CD4-positive, alpha-beta T cell (primary cell): Measurements from ENCODE around the gene KRTAP5-4. TPM values are rescaled to one million over a fixed set of nuclear protein-coding genes. Genes with fewer than 3 reads are reported as not detected.

Source experiments
- ATAC-seq: fragments of 200-7000 bp; cut with Tn5 transposase; one replicate; pipeline ENCODE4 v1.10.0; 2022; ENCODE audit warnings: mild to moderate bottlenecking; ENCODE audit not compliant: poor library complexity
- CTCF ChIA-PET: fragments of 350-600 bp; sonication (Branson Sonifier 250); formaldehyde crosslinking; loops from one replicate; lab custom pipeline; 2021; ENCODE audit warnings: antibody characterized with exemption, inconsistent platforms; lab: Charles Lee
- POLR2A ChIA-PET: fragments of 350-600 bp; sonication (Branson Sonifier 250); formaldehyde crosslinking; loops from one replicate; lab custom pipeline; 2021; ENCODE audit warnings: antibody characterized with exemption, inconsistent platforms; lab: Charles Lee
- DNase-seq, 14 experiments: peaks; one replicate each; pipeline ENCODE4 v3.0.0-alpha.2; 2013 to 2020; ENCODE audit warnings: mixed read lengths in 2 of 14
- H3K27ac ChIP-seq, 2 donors: one replicate each; pipeline versions ENCODE4 v1.5.1 to v1.7.0; 2013; ENCODE audit warnings: low read length in 2 of 2, low read depth in 1 of 2, mild to moderate bottlenecking in 1 of 2
- H3K27me3 ChIP-seq, 2 experiments: 1 replicate in 1 of 2; 2 replicates in 1 of 2; pipeline versions ENCODE4 v1.6.1 to v1.7.0; 2013; ENCODE audit warnings: low read length in 2 of 2, control low read depth in 1 of 2, mild to moderate bottlenecking in 1 of 2, moderate library complexity in 1 of 2; ENCODE audit not compliant: insufficient read depth in 2 of 2, control insufficient read depth in 1 of 2
- H3K36me3 ChIP-seq: one replicate; pipeline ENCODE4 v1.6.1; 2013; ENCODE audit warnings: low read length, control low read depth; ENCODE audit not compliant: insufficient read depth
- H3K4me1 ChIP-seq: one replicate; pipeline ENCODE4 v1.6.1; 2013; ENCODE audit warnings: low read length, control low read depth; ENCODE audit not compliant: insufficient read depth
- H3K4me3 ChIP-seq: one replicate; pipeline ENCODE4 v1.5.1; 2013; ENCODE audit warnings: mild to moderate bottlenecking, low read length, moderate library complexity
- H3K9me3 ChIP-seq, 2 experiments: 1 replicate in 1 of 2; 2 replicates in 1 of 2; pipeline versions ENCODE4 v1.6.1 to v1.7.0; 2013; ENCODE audit warnings: low read length in 2 of 2, mild to moderate bottlenecking in 2 of 2, control low read depth in 1 of 2, moderate library complexity in 1 of 2; ENCODE audit not compliant: control insufficient read depth in 1 of 2, insufficient read depth in 1 of 2
- H3K27ac Mint-ChIP-seq: one replicate; pipeline ENCODE4 v1.8.0; 2020; ENCODE audit warnings: mixed read lengths
- H3K27me3 Mint-ChIP-seq: one replicate; pipeline ENCODE4 v1.8.0; 2021; ENCODE audit warnings: mixed read lengths
- H3K36me3 Mint-ChIP-seq: one replicate; pipeline ENCODE4 v1.8.0; 2021; ENCODE audit warnings: low read depth, mixed read lengths
- H3K4me1 Mint-ChIP-seq: one replicate; pipeline ENCODE4 v1.8.0; 2021; ENCODE audit warnings: low read depth, mixed read lengths
- H3K4me3 Mint-ChIP-seq: one replicate; pipeline ENCODE4 v1.8.0; 2020; ENCODE audit warnings: mild to moderate bottlenecking, mixed read lengths
- H3K9me3 Mint-ChIP-seq: one replicate; pipeline ENCODE4 v1.8.0; 2020; ENCODE audit warnings: mixed read lengths
- CTCF ChIP-seq: fragments of 200-600 bp; IDR thresholded peaks from one replicate; pipeline ENCODE4 v1.8.0; 2022; ENCODE audit warnings: antibody characterized with exemption, mild to moderate bottlenecking
- intact Hi-C, 2 experiments: fragments of 100-400 bp; cut with DNase I in 1 of 2; cut with micrococcal nuclease in 1 of 2; formaldehyde crosslinking; loops; one replicate each; pipeline versions ENCODE4 v1.15.1 to v1.9.0; 2023 to 2025; cut with DNase I, micrococcal nuclease
- total RNA-seq, 174 experiments: library from RNA in 2 of 174; stranded (reverse) in 2 of 174; gene quantifications; one replicate each; pipeline ENCODE4 v1.2.3 and lab custom pipeline; 2021 to 2026

KRTAP5-4 gene
- total RNA-seq, 2 experiments from 2014 or later, result not detected

GRCh38 chr11:1653541-1654387, 31.8 kb upstream of the KRTAP5-4 start:
- no peak overlapping the region for H3K4me3 ChIP-seq
- POLR2A ChIA-PET, result interaction anchor here (1.0 kb wide), 1 partner anchor 179 kb away, joined by 4 read pairs; no protein-coding TSS in a partner anchor
- no peaks in the 10 kb centered on the region for H3K36me3 ChIP-seq
- TF ChIP-seq CTCF, result no peak
- Mint-ChIP-seq H3K4me1 (no peaks in the 10 kb centered on the region), H3K4me3 (no peak overlapping the region), H3K9me3 (no peaks in the 10 kb centered on the region), H3K27ac (no peak overlapping the region), H3K36me3 (no peaks in the 10 kb centered on the region), H3K27me3 (peaks cover 12% of the 10 kb centered on the region)
- intact Hi-C loops, result loop anchor here (2.0 to 5.0 kb wide), 3 partner anchors 39 to 499 kb away; no protein-coding TSS in a partner anchor
- H3K4me1 ChIP-seq, result peaks cover 6% of the 10 kb centered on the region
- no peaks in the 10 kb centered on the region for H3K27me3 ChIP-seq
- H3K9me3 ChIP-seq, result peaks cover 0 to 4% of the 10 kb centered on the region in 2 experiments
- H3K27ac ChIP-seq, result no peak overlapping the region
- no peak for ATAC-seq
- no peak for DNase-seq
- CTCF ChIA-PET, result interaction anchor here (1.3 to 1.6 kb wide), 6 partner anchors 15 to 500 kb away, joined by 3 to 19 read pairs (median 8); no protein-coding TSS in a partner anchor

GRCh38 chr11:1652771-1653540, 31.0 kb upstream of the KRTAP5-4 start:
- peak; percentile 60 to 86 (median 74) for DNase-seq
- intact Hi-C loops, result loop anchor here (1.0 to 5.0 kb wide), 6 partner anchors 39 to 500 kb away; no protein-coding TSS in a partner anchor

More at GRCh38 chr11:1652771-1653540, 31.0 kb upstream of the KRTAP5-4 start:
- Histone ChIP-seq H3K4me3 (no peak overlapping the region), H3K36me3 (no peaks in the 10 kb centered on the region), H3K4me1 (peaks cover 6% of the 10 kb centered on the region), H3K27me3 (no peaks in the 10 kb centered on the region), H3K27ac (no peak overlapping the region), H3K9me3 (peaks cover 0 to 4% of the 10 kb centered on the region in 2 experiments)
- POLR2A ChIA-PET, result interaction anchor here (0.6 to 1.2 kb wide), 5 partner anchors 21 to 498 kb away, joined by 3 to 4 read pairs (median 4); no protein-coding TSS in a partner anchor
- Mint-ChIP-seq H3K27ac (no peak overlapping the region), H3K4me3 (no peak overlapping the region), H3K27me3 (peaks cover 12% of the 10 kb centered on the region), H3K36me3 (no peaks in the 10 kb centered on the region), H3K4me1 (no peaks in the 10 kb centered on the region), H3K9me3 (no peaks in the 10 kb centered on the region)
- peak; percentile 98 for ATAC-seq
- peak; percentile 98 for TF ChIP-seq CTCF
- CTCF ChIA-PET, result interaction anchor here (0.6 to 1.6 kb wide), 19 partner anchors 9 to 768 kb away, joined by 3 to 19 read pairs (median 4); partner anchors contain the start of gene SYT8
